Suprapubic skin (tissue), 4 donors: ENCODE data around the gene DDX4. TPM values are rescaled to one million over a fixed set of nuclear protein-coding genes. Genes with fewer than 3 reads are reported as not detected.

ENCODE experiments used
- DNase-seq, 2 donors: peaks; one replicate each; pipeline ENCODE4 v3.0.0-alpha.2; 2019; ENCODE audit warnings: low spot score in 2 of 2
- H3K27ac ChIP-seq: fragments of 200-600 bp; sonication (generic); one replicate; pipeline ENCODE4 v1.5.1; 2019
- H3K27me3 ChIP-seq: fragments of 200-600 bp; sonication (generic); one replicate; pipeline ENCODE4 v1.5.1; 2019
- H3K36me3 ChIP-seq: fragments of 200-600 bp; sonication (generic); one replicate; pipeline ENCODE4 v1.5.1; 2019
- H3K4me1 ChIP-seq: fragments of 200-600 bp; sonication (generic); one replicate; pipeline ENCODE4 v1.5.1; 2019
- H3K4me3 ChIP-seq: fragments of 200-600 bp; sonication (generic); one replicate; pipeline ENCODE4 v1.5.1; 2019; ENCODE audit warnings: mild to moderate bottlenecking
- H3K9me3 ChIP-seq: fragments of 200-600 bp; sonication (generic); one replicate; pipeline ENCODE4 v1.5.1; 2019
- CTCF ChIP-seq, 2 donors: fragments of 200-600 bp in 1 of 2; fragments of 450-650 bp in 1 of 2; sonication (generic) in 1 of 2; IDR thresholded peaks; one replicate each; pipeline ENCODE4 v1.5.1; 2016 to 2019; ENCODE audit warnings: antibody characterized with exemption in 2 of 2, mild to moderate bottlenecking in 1 of 2, moderate library complexity in 1 of 2
- EP300 ChIP-seq: sonication (generic); formaldehyde crosslinking; IDR thresholded peaks from one replicate; pipeline ENCODE4 v1.6.1; 2017; ENCODE audit warnings: antibody characterized with exemption
- POLR2A ChIP-seq, 2 donors: fragments of 450-650 bp; IDR thresholded peaks; one replicate each; pipeline ENCODE4 v1.6.1; 2017; ENCODE audit warnings: antibody characterized with exemption in 2 of 2, mild to moderate bottlenecking in 2 of 2, moderate library complexity in 2 of 2
- POLR2AphosphoS5 ChIP-seq, 3 donors: sonication (generic); formaldehyde crosslinking; IDR thresholded peaks; one replicate each; pipeline ENCODE4 v1.6.1; 2017; ENCODE audit warnings: antibody characterized with exemption in 3 of 3
- WGBS: methylation state at CpG from one replicate; pipeline ENCODE4 v1.1.5; 2018; 5-methylcytosine and 5-hydroxymethylcytosine counted together
- total RNA-seq, 4 donors: library from RNA; depleted of rRNA; stranded (reverse); fragments of >200 nt; gene quantifications; one replicate each; pipeline ENCODE4 v1.1.0, GENCODE V29; 2016

DDX4 gene
- total RNA-seq, 4 donors from 2014 or later, result not detected

- no peaks in the 10 kb centered on the region for H3K9me3 ChIP-seq
- H3K27ac ChIP-seq, result no peak overlapping the region
- no peak for DNase-seq
- H3K4me1 ChIP-seq, result peaks cover 9% of the 10 kb centered on the region
- H3K27me3 ChIP-seq, result no peaks in the 10 kb centered on the region
- H3K4me3 ChIP-seq, result no peak overlapping the region
- TF ChIP-seq CTCF (IDR thresholded peaks at IDR 0.05), result no peak
- no peak for TF ChIP-seq POLR2A (IDR thresholded peaks at IDR 0.05)
- no peak for TF ChIP-seq POLR2AphosphoS5 (IDR thresholded peaks at IDR 0.05)
- H3K36me3 ChIP-seq, result no peaks in the 10 kb centered on the region
- 86% methylated on average over 2 of the region's 2 CpGs for WGBS
These were observed 110.9 kb downstream of the DDX4 start for GRCh38 chr5:55848783-55849182.

DNA sequence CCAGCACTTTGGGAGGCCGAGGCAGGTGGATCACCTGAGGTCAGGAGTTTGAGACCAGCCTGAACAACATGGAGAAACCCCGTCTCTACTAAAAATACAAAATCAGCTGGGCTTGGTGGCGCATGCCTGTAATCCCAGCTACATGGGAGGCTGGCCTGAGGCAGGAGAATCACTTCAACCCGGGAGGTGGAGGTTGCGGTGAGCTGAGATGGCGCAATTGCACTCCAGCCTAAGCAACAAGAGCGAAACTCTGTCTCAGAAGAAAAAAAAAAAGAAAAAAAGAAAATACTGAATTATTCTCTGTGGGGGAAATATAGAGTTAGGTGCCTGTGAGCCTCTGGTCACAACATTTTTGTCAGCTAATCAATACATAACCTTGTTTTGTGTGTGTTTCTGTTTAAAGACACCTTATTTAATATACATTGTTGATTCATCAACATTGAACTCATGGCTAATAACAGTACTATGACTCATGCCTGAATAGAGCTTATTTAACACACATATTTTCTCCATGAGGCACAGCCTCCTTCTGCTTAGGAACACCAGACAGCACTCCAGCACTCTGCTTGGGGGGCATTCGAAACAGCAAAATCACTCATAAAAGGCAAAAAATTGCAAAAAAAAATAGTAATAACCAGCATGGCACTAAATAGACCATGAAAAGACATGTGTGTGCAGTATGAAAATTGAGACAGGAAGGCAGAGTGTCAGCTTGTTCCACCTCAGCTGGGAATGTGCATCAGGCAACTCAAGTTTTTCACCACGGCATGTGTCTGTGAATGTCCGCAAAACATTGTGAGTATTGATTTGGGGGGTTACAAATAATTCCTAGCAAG, 113.2 kb downstream of the DDX4 start, which contains the start of gene IL31RA:
IL31RA (plus strand) TSS at position 519 of the 836 bp plus-strand sequence; CDS start at position 733, 214 bp downstream.
- Histone ChIP-seq H3K4me1 (peaks cover 12% of the 10 kb centered on the region), H3K9me3 (no peaks in the 10 kb centered on the region), H3K27ac (no peak within 1 kb of the TSS), H3K4me3 (peak within 1 kb of the TSS; percentile 8), H3K27me3 (no peaks in the 10 kb centered on the region), H3K36me3 (no peaks in the 10 kb centered on the region)
- DNase-seq, result no peak
- no peak for TF ChIP-seq POLR2AphosphoS5 (IDR thresholded peaks at IDR 0.05)
- no peak for TF ChIP-seq EP300
- TF ChIP-seq CTCF (IDR thresholded peaks at IDR 0.05), result no peak
- no peak for TF ChIP-seq POLR2A (IDR thresholded peaks at IDR 0.05)
- 66% methylated on average over 10 of the region's 10 CpGs for WGBS

DNA sequence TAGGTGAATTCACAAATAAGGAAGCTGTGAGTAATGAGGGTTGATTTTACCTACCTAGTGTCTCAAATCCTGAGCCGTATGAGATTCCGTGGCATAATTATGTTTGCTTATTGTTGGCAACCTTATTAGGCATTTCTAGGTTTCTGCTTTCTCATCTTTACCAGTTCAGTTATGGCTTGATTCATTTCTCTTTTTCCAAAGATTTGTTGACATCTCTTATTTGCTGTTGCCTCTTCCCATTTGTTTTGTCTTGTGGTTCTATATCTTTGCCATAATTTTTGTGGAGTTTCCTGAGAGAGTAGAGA, 113.8 kb downstream of the DDX4 start:
- H3K4me1 ChIP-seq, result peaks cover 12% of the 10 kb centered on the region
- H3K27me3 ChIP-seq, result no peaks in the 10 kb centered on the region
- H3K36me3 ChIP-seq, result no peaks in the 10 kb centered on the region
- no peaks in the 10 kb centered on the region for H3K9me3 ChIP-seq
- 63% methylated on average over 2 of the region's 2 CpGs for WGBS
- peak overlapping the region; percentile 8 for H3K4me3 ChIP-seq
- H3K27ac ChIP-seq, result no peak overlapping the region
- DNase-seq, result no peak
- TF ChIP-seq EP300 (no peak), POLR2AphosphoS5 (IDR thresholded peaks at IDR 0.05) (no peak)

- WGBS, result 82% methylated on average over 3 of the region's 3 CpGs
- Histone ChIP-seq H3K4me1 (peaks cover 12% of the 10 kb centered on the region), H3K9me3 (no peaks in the 10 kb centered on the region), H3K27me3 (no peaks in the 10 kb centered on the region), H3K4me3 (no peak overlapping the region), H3K27ac (no peak overlapping the region), H3K36me3 (no peaks in the 10 kb centered on the region)
- DNase-seq, result no peak
- TF ChIP-seq EP300 (no peak), CTCF (IDR thresholded peaks at IDR 0.05) (no peak), POLR2AphosphoS5 (IDR thresholded peaks at IDR 0.05) (no peak), POLR2A (IDR thresholded peaks at IDR 0.05) (no peak)
These were observed 114.6 kb downstream of the DDX4 start for GRCh38 chr5:55852503-55852902.

DNA sequence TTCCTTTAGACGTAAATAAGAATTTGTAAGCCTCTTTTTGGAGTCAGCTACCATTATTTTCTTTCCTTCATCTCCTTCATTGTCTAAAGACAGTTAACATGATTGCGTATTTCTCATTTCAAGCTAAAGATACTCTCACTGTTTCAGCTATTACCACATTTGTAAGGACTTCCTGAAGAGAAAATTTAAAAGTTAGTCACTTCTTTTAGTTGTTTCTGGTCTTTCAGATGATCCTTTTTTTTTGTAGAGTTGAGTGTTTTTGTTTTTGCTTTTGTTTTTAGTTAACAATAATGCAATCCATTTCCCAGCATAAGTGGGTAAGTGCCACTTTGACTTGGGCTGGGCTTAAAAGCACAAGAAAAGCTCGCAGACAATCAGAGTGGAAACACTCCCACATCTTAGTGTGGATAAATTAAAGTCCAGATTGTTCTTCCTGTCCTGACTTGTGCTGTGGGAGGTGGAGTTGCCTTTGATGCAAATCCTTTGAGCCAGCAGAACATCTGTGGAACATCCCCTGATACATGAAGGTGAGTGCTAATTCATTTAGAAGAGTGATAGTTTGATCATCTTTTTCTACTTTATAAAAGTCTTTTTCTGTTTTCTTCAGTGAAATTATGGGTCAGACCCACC, 115.3 kb downstream of the DDX4 start:
- Histone ChIP-seq H3K36me3 (no peaks in the 10 kb centered on the region), H3K9me3 (no peaks in the 10 kb centered on the region), H3K4me3 (no peak overlapping the region), H3K4me1 (peaks cover 12% of the 10 kb centered on the region), H3K27ac (no peak overlapping the region), H3K27me3 (no peaks in the 10 kb centered on the region)
- 61% methylated on average over 3 of the region's 3 CpGs for WGBS
- no peak for DNase-seq
- TF ChIP-seq POLR2A (IDR thresholded peaks at IDR 0.05) (no peak), POLR2AphosphoS5 (IDR thresholded peaks at IDR 0.05) (no peak), CTCF (IDR thresholded peaks at IDR 0.05) (no peak), EP300 (no peak)
